Aorta (tissue), 5 donors: ENCODE measurements around the gene TSPAN4. TPM values are rescaled to one million over a fixed set of nuclear protein-coding genes. Genes with fewer than 3 reads are reported as not detected.

ENCODE experiments used
- ATAC-seq: fragments of 200-7000 bp; cut with Tn5 transposase; one replicate; pipeline ENCODE4 v1.9.1; 2022; ENCODE audit warnings: moderate library complexity; ENCODE audit not compliant: low FRiP score
- DNase-seq, 2 donors: peaks; one replicate each; pipeline ENCODE4 v3.0.0-alpha.2; 2020
- H3K27ac ChIP-seq, 2 donors: one replicate each; pipeline ENCODE4 v1.5.1; 2013; ENCODE audit warnings: low read length in 2 of 2, mild to moderate bottlenecking in 2 of 2, moderate library complexity in 2 of 2, control low read depth in 1 of 2, inconsistent platforms in 1 of 2, low read depth in 1 of 2
- H3K27me3 ChIP-seq, 2 donors: one replicate each; pipeline ENCODE4 v1.6.1; 2013; ENCODE audit warnings: control low read depth in 1 of 2, low read length in 1 of 2, mild to moderate bottlenecking in 1 of 2, moderate library complexity in 1 of 2; ENCODE audit not compliant: insufficient read depth in 2 of 2, control insufficient read depth in 1 of 2
- H3K36me3 ChIP-seq, 2 donors: one replicate each; pipeline ENCODE4 v1.6.1; 2013; ENCODE audit warnings: control low read depth in 1 of 2, low read length in 1 of 2, mild to moderate bottlenecking in 1 of 2; ENCODE audit not compliant: insufficient read depth in 2 of 2, control insufficient read depth in 1 of 2
- H3K4me1 ChIP-seq, 2 donors: one replicate each; pipeline ENCODE4 v1.6.1; 2013; ENCODE audit warnings: low read length in 2 of 2, control low read depth in 1 of 2, mild to moderate bottlenecking in 1 of 2, moderate library complexity in 1 of 2; ENCODE audit not compliant: insufficient read depth in 2 of 2, control insufficient read depth in 1 of 2
- H3K4me3 ChIP-seq, 2 donors: one replicate each; pipeline ENCODE4 v1.5.1; 2013; ENCODE audit warnings: low read length in 2 of 2, control low read depth in 1 of 2, mild to moderate bottlenecking in 1 of 2
- H3K9me3 ChIP-seq: one replicate; pipeline ENCODE4 v1.6.1; 2013; ENCODE audit warnings: mild to moderate bottlenecking, low read length; ENCODE audit not compliant: control insufficient read depth
- WGBS, 2 donors: extraction: QIAGEN DNeasy Blood & Tissue Kit; methylation state at CpG; one replicate each; pipeline ENCODE4 v1.1.7; 2013; 5-methylcytosine and 5-hydroxymethylcytosine counted together
- intact Hi-C, 2 donors: fragments of 100-400 bp; cut with DNase I; formaldehyde crosslinking; loops; one replicate each; pipeline versions ENCODE4 v1.14.2 to v1.15.0; 2022
- polyA plus RNA-seq, 2 donors: library from polyadenylated mRNA; stranded (reverse); fragments of 200-250 nt; gene quantifications; one replicate each; pipeline ENCODE4 v1.2.3, GENCODE V29; 2013
- total RNA-seq, 2 donors: library from RNA; stranded (reverse); fragmentation: NEBNext Ultra II Directional; extraction: Animal tissue kit (Norgen Biotek cat#: 25700); gene quantifications; one replicate each; pipeline ENCODE4 v1.2.1, GENCODE V29; 2021
- donor health status: healthy with polysubstance abuse.
- donor health status: Bipolar disorder and iron deficiency.
- donor health status: DM: no; HTN: no; CAD: no.
- donor health status: DM: no; HTN: no; CAD: no.
- donor health status: DM: yes; HTN: yes; CAD: no.

TSPAN4 gene
- total and polyA plus RNA-seq, 4 donors: 28.4 to 95.1 (median 61.0) TPM

DNA sequence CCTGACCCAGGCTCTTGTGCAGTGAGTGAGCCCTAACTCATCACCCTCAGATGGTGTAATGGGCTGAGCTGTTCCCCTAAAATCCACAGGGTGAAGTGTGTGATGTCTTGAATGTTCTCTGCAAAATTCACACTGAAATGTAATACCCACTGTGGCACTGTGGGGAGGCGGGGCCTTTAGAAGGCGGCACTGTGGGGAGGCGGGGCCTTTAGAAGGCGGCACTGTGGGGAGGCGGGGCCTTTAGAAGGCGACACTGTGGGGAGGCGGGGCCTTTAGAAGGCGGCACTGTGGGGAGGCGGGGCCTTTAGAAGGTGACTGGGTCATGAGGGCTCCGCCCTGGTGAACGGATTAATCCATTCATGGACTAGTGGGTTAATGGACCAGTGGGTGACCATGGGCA lies 34.9 kb downstream of the TSPAN4 start:
- ATAC-seq (no peak), DNase-seq (no peak)
- Histone ChIP-seq H3K36me3 (no peaks in the 10 kb centered on the region), H3K4me3 (no peak overlapping the region), H3K27ac (no peak overlapping the region), H3K27me3 (no peaks in the 10 kb centered on the region), H3K4me1 (no peaks in the 10 kb centered on the region), H3K9me3 (no peaks in the 10 kb centered on the region)
- intact Hi-C loops: no loop called here
- WGBS, 2 donors: 87 to 90% methylated on average over 11 of the region's 11 CpGs

DNA sequence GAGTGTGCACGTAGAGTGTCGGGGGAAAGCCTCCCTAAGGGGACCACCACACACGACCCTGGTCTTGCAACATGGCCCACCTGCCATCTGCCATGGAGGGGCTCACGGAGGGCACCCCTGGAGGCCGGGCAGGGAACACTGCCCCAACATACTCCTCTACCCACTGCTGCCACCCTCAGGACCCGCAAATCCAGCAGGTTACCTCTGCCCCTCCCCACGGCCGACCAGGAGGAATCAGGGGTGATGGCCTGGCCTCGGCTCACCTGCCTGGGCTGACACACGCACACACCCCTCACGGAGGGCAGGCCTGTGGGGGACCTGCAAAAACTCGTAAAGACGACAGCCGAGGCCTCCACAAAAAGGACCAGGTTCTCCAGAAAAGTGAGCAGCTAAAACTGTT lies 37.8 kb downstream of the TSPAN4 start:
- H3K9me3 ChIP-seq: no peaks in the 10 kb centered on the region
- H3K36me3 ChIP-seq: no peaks in the 10 kb centered on the region
- no peak overlapping the region for H3K27ac ChIP-seq
- H3K4me1 ChIP-seq: no peaks in the 10 kb centered on the region
- no peak overlapping the region for H3K4me3 ChIP-seq
- 84 to 87% methylated on average over 14 of the region's 14 CpGs for WGBS, 2 donors
- no peak for DNase-seq
- intact Hi-C loops: no loop called here
- no peak for ATAC-seq
- no peaks in the 10 kb centered on the region for H3K27me3 ChIP-seq

DNA sequence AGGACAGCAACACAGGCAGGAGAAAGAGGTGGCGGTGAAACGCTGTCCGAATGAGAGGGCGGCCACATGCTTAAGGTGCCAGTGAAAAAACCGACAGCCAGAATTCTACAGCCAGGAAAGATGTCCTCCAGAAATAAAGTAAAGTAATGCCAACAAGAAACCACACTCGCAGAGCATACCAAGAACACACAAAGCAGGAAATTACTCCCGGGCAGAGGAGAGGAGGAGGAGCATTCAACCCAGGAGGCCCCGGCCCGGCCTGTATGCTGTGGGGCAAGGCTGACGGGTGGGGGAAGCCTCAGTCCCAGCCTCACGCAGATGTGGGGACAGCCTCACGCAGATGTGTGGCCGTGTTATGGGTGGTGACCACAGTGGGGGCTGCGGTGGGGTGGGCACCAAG lies 39.9 kb downstream of the TSPAN4 start:
- H3K4me3 ChIP-seq: no peak overlapping the region
- H3K27ac ChIP-seq: no peak overlapping the region
- no peaks in the 10 kb centered on the region for H3K36me3 ChIP-seq
- no peaks in the 10 kb centered on the region for H3K4me1 ChIP-seq
- H3K9me3 ChIP-seq: no peaks in the 10 kb centered on the region
- intact Hi-C loops: no loop called here
- DNase-seq: no peak
- no peaks in the 10 kb centered on the region for H3K27me3 ChIP-seq
- no peak for ATAC-seq
- 86 to 89% methylated on average over 14 of the region's 14 CpGs for WGBS, 2 donors

DNA sequence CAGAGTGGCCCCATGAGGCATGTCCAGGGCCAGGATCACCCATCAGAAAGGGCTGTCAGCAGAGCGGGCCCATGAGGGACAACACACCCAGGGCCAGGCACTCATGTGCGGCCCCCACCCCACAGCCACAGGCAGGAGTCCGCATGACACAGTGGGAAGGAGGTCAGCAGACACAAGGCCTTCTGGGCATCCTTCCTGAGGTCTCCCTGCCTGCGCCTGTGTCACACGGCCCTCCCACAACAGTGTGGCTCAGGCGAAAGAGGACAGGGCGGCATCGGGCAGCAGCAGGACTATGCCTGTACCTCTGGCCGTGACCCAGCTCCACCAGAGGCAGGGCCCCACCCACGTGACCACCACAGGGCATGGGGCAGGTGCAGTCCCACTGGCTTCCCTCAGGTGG lies 40.9 kb downstream of the TSPAN4 start:
- Histone ChIP-seq H3K36me3 (peaks cover 0 to 2% of the 10 kb centered on the region in 2 donors), H3K27ac (no peak overlapping the region), H3K4me3 (no peak overlapping the region), H3K4me1 (no peaks in the 10 kb centered on the region), H3K9me3 (no peaks in the 10 kb centered on the region), H3K27me3 (no peaks in the 10 kb centered on the region)
- ATAC-seq: no peak
- DNase-seq: no peak
- intact Hi-C loops: no loop called here
- WGBS, 2 donors: 89 to 92% methylated on average over 10 of the region's 10 CpGs

DNA sequence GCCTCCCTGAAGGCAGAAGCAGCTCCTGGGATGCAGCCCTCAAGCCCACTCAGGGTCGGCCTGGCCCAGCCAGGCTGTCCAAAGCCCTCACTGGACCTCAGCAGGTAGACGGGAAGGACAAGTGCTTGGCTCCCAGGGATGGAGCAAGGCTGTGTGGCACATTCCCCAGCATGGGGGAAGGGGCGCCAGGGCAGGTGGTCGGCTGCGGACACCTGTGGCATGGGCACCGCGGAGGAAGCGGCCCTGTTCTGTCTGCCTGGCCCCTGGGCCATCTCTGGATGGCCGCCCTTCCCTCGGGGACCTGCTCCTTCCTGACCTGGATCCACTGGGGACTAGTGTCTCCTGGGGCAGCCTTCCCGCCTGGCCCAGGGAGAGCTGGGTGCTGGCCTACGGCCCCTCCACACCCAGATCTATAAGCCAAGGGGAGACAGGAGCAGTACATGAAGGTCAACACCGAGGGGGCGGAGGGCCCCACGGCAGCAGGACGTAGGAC lies 42.0 kb downstream of the TSPAN4 start:
- Histone ChIP-seq H3K9me3 (no peaks in the 10 kb centered on the region), H3K4me3 (no peak overlapping the region), H3K27ac (no peak overlapping the region), H3K36me3 (peaks cover 0 to 2% of the 10 kb centered on the region in 2 donors), H3K27me3 (no peaks in the 10 kb centered on the region), H3K4me1 (no peaks in the 10 kb centered on the region)
- DNase-seq: no peak
- WGBS, 2 donors: 85 to 88% methylated on average over 16 of the region's 16 CpGs
- intact Hi-C loops: no loop called here
- peak; percentile 2 for ATAC-seq

DNA sequence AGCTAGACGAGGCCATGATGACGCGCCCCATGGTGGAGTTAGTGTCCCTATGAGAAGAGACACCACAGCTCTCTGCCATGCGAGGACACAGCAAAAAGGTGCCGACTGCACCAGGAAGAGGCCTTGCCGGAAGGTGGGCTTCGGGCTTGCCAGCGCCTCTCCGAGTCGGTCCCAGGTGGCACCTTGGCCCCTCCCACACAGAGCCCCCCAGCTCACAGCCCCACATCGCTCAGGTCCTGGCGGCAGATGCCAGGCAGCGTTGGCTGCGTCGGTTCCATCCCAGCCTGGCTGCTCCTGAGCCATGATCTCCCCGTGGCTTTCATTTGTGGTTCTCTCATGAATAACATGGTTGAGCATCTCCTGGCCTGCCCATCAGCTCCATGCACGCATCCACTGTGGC lies 43.9 kb downstream of the TSPAN4 start:
- intact Hi-C loops: no loop called here
- H3K27ac ChIP-seq: no peak overlapping the region
- ATAC-seq (no peak), DNase-seq (no peak)
- no peaks in the 10 kb centered on the region for H3K4me1 ChIP-seq
- H3K4me3 ChIP-seq: no peak overlapping the region
- H3K27me3 ChIP-seq: no peaks in the 10 kb centered on the region
- 96 to 97% methylated on average over 17 of the region's 17 CpGs for WGBS, 2 donors
- H3K9me3 ChIP-seq: no peaks in the 10 kb centered on the region
- H3K36me3 ChIP-seq: peaks cover 0 to 2% of the 10 kb centered on the region in 2 donors

DNA sequence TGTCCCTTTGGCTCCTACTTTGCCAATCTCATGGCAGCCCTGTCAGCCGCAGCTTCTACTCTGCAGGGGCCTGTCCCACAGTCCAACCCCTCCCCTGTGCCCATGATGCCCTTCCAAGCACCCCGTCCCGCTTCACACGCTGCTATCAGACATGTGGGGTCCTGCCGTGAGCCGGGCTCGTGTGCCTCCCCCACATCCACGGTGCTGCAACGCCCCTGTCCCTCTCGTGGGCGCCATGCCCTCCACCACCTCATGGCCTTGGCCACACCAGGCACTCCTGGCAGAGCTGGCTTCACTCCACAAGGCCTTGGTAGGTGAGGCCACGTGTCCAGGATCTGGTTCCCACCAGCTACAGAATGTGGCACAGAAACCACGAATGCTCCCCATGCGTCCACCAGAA lies 44.9 kb downstream of the TSPAN4 start:
- H3K4me3 ChIP-seq: no peak overlapping the region
- no peaks in the 10 kb centered on the region for H3K27me3 ChIP-seq
- no peaks in the 10 kb centered on the region for H3K9me3 ChIP-seq
- ATAC-seq (no peak), DNase-seq (no peak)
- intact Hi-C loops: no loop called here
- H3K36me3 ChIP-seq: peaks cover 0 to 2% of the 10 kb centered on the region in 2 donors
- H3K27ac ChIP-seq: no peak overlapping the region
- H3K4me1 ChIP-seq: no peaks in the 10 kb centered on the region
- 93 to 94% methylated on average over 14 of the region's 14 CpGs for WGBS, 2 donors

DNA sequence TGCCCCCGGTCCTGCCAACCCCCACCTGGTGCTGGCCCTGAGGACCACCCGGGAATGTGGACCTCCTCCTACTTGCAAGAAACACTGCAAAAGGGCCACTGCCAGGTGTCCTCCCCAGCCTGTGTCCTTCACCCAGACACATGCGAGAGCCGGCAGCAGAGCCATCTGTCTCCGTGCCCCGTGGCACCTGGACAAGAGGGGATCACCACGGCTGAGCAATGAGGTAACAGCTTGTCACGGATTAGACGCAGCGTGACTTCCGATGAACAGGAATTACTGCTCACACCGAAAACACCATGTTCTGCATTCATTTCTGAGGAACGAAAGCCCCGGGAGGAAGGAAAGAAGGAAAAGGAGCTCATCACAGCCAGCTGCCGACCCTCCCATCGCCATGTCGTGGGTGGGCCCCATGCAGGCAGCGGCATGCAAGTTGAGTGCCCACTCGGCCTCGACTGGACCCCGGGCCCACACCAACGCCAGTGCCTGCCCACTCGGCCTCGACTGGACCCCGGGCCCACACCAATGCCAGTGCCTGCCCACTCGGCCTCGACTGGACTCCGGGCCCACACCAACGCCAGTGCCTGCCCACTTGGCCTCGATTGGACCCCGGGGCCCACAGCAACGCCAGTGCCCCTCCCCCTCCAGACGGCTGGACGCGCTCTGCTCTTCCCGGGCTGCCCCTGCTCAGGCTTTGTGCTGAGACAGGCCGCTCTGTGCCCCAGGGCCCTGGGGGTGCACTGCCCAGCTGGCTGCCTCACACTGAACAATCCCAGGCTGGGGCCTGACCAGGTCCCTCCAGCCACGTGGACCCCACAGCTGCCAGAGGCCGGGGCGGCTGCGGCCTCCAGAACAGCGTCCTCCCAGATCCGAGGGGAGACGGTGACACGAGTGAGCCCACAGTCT lies 45.9 kb downstream of the TSPAN4 start:
- DNase-seq (no peak), ATAC-seq (no peak)
- Histone ChIP-seq H3K27me3 (no peaks in the 10 kb centered on the region), H3K36me3 (peaks cover 0 to 2% of the 10 kb centered on the region in 2 donors), H3K4me1 (no peaks in the 10 kb centered on the region), H3K9me3 (no peaks in the 10 kb centered on the region), H3K27ac (no peak overlapping the region), H3K4me3 (no peak overlapping the region)
- intact Hi-C loops: no loop called here
- whole genome bisulfite sequencing, 2 donors: 90 to 91% methylated on average over 39 to 45 of the region's 45 CpGs

DNA sequence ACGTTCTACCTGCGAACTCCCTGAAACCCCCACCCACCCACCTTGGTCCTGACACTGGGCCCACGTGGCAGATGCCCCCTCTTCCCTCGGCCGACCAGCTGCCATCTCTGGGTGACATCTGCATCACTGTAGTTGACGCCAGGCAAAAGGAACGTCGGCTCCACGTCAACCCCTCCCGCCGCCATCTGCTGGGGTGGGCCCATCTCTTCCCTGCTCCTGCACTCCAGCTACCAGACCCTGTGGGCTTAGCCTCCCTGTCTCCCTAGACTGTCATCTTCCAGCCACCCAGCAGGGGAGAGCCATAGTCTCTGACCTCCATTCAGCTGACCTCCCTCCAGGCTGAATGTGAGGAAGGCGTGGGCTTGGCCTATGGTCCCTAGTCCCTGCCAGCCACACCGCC lies 46.6 kb downstream of the TSPAN4 start:
- H3K4me1 ChIP-seq: no peaks in the 10 kb centered on the region
- no peaks in the 10 kb centered on the region for H3K27me3 ChIP-seq
- H3K9me3 ChIP-seq: no peaks in the 10 kb centered on the region
- no peak overlapping the region for H3K4me3 ChIP-seq
- intact Hi-C loops: no loop called here
- ATAC-seq: no peak
- H3K27ac ChIP-seq: no peak overlapping the region
- DNase-seq: no peak
- peaks cover 0 to 2% of the 10 kb centered on the region in 2 donors for H3K36me3 ChIP-seq
- 91 to 92% methylated on average over 13 of the region's 13 CpGs for WGBS, 2 donors
